ENCODE data around the gene PCK2. TPM values are rescaled to one million over a fixed set of nuclear protein-coding genes. Genes with fewer than 3 reads are reported as not detected.

PCK2 gene
- total and polyA plus RNA-seq, 2 of the 13 experiments (the other 11 are each of a cell fraction or from before 2014, with no cell fraction given): 129 to 272 TPM

- TF ChIP-seq ZXDC (CRISPR knock-in tag; IDR thresholded peaks at IDR 0.05): no peak
- peak; percentile 24 for TF ChIP-seq YY1 (IDR thresholded peaks at IDR 0.05; ENCODE audit: insufficient read depth, insufficient replicate concordance, low read depth, low read length)
- TF ChIP-seq ATRX (CRISPR knock-in tag; IDR thresholded peaks at IDR 0.05; ENCODE audit: borderline replicate concordance): no peak
- no peak for TF ChIP-seq PHF5A (CRISPR knock-in tag; IDR thresholded peaks at IDR 0.05; ENCODE audit: low read depth, unreplicated experiment)
- TF ChIP-seq GFI1 (CRISPR knock-in tag; IDR thresholded peaks at IDR 0.05; ENCODE audit: borderline replicate concordance): no peak
- TF ChIP-seq MEIS1 (CRISPR knock-in tag; IDR thresholded peaks at IDR 0.05; ENCODE audit: borderline replicate concordance): no peak
- no peak for TF ChIP-seq MEIS2 (CRISPR knock-in tag; IDR thresholded peaks at IDR 0.05)
- no peak for TF ChIP-seq ZNF496 (CRISPR knock-in tag; IDR thresholded peaks at IDR 0.05; ENCODE audit: insufficient replicate concordance)
- no peak for TF ChIP-seq ZNF672 (CRISPR knock-in tag; IDR thresholded peaks at IDR 0.05)
- TF ChIP-seq ZNF281 (CRISPR knock-in tag; IDR thresholded peaks at IDR 0.05; ENCODE audit: borderline replicate concordance): peak; percentile 27; the same call in 1 of the 2 replicates
- TF ChIP-seq ETV5 (CRISPR knock-in tag; IDR thresholded peaks at IDR 0.05; ENCODE audit: borderline replicate concordance): peak; percentile 54
- no peak for TF ChIP-seq ZNF577 (CRISPR knock-in tag; IDR thresholded peaks at IDR 0.05; ENCODE audit: borderline replicate concordance, low read depth)
- no peak for TF ChIP-seq POGZ (CRISPR knock-in tag; IDR thresholded peaks at IDR 0.05)
- peak; percentile 74; the same call in 1 of the 2 replicates for TF ChIP-seq RELA (CRISPR knock-in tag; IDR thresholded peaks at IDR 0.05)
- TF ChIP-seq SP4 (CRISPR knock-in tag; IDR thresholded peaks at IDR 0.05): peak; percentile 46; the same call in 1 of the 2 replicates
- TF ChIP-seq NAIF1 (CRISPR knock-in tag; IDR thresholded peaks at IDR 0.05; ENCODE audit: borderline replicate concordance): no peak
- no peak for TF ChIP-seq CBX5 (CRISPR knock-in tag; IDR thresholded peaks at IDR 0.05; ENCODE audit: borderline replicate concordance)
- TF ChIP-seq ZHX1 (CRISPR knock-in tag; IDR thresholded peaks at IDR 0.05; ENCODE audit: low read depth): no peak
These were observed 26.7 kb upstream of the PCK2 start (continued) for GRCh38 chr14:24067133-24068082.
